Activated B cell treated with CpG ODN at 0.5 μM for 24 hours (primary cell): ENCODE data around the gene SH3RF3. TPM values are rescaled to one million over a fixed set of nuclear protein-coding genes. Genes with fewer than 3 reads are reported as not detected.

Source experiments
- ATAC-seq: fragments of 200-7000 bp; cut with Tn5 transposase; one replicate; pipeline ENCODE4 v1.10.0; 2021; ENCODE audit warnings: low read depth, mild to moderate bottlenecking, moderate library complexity
- CTCF ChIA-PET: fragments of 350-600 bp; sonication (Branson Sonifier 250); formaldehyde crosslinking; loops from one replicate; lab custom pipeline; 2021; ENCODE audit warnings: antibody characterized with exemption; lab: Charles Lee
- POLR2A ChIA-PET: fragments of 350-600 bp; sonication (Branson Sonifier 250); formaldehyde crosslinking; loops from one replicate; lab custom pipeline; 2021; ENCODE audit warnings: antibody characterized with exemption; lab: Charles Lee
- DNase-seq: peaks from one replicate; pipeline ENCODE4 v3.0.0; 2022
- H3K27ac Mint-ChIP-seq: one replicate; pipeline ENCODE4 v1.8.0; 2020; ENCODE audit warnings: mixed read lengths
- H3K27me3 Mint-ChIP-seq: one replicate; pipeline ENCODE4 v1.8.0; 2021; ENCODE audit warnings: mixed read lengths
- H3K36me3 Mint-ChIP-seq: one replicate; pipeline ENCODE4 v1.8.0; 2021; ENCODE audit warnings: low read depth, mixed read lengths
- H3K4me1 Mint-ChIP-seq: one replicate; pipeline ENCODE4 v1.8.0; 2021; ENCODE audit warnings: mixed read lengths
- H3K4me3 Mint-ChIP-seq: one replicate; pipeline ENCODE4 v1.8.0; 2020; ENCODE audit warnings: mild to moderate bottlenecking, mixed read lengths
- H3K9me3 Mint-ChIP-seq: one replicate; pipeline ENCODE4 v1.8.0; 2020; ENCODE audit warnings: mixed read lengths
- intact Hi-C: fragments of 100-400 bp; cut with micrococcal nuclease; formaldehyde crosslinking; loops from one replicate; pipeline ENCODE4 v1.15.1; 2024
- total RNA-seq: library from RNA; stranded (reverse); gene quantifications from 2 replicates; pipeline ENCODE4 v1.2.3, GENCODE V29; 2022
- TF ChIP-seq, protein P1 (sequence below): fragments of 200-600 bp; IDR thresholded peaks from one replicate; pipeline ENCODE4 v1.8.0; 2022; ENCODE audit warnings: antibody characterized with exemption, mild to moderate bottlenecking

Gene SH3RF3
- total RNA-seq, 1 donor from 2014 or later: 0.09 TPM

DNA sequence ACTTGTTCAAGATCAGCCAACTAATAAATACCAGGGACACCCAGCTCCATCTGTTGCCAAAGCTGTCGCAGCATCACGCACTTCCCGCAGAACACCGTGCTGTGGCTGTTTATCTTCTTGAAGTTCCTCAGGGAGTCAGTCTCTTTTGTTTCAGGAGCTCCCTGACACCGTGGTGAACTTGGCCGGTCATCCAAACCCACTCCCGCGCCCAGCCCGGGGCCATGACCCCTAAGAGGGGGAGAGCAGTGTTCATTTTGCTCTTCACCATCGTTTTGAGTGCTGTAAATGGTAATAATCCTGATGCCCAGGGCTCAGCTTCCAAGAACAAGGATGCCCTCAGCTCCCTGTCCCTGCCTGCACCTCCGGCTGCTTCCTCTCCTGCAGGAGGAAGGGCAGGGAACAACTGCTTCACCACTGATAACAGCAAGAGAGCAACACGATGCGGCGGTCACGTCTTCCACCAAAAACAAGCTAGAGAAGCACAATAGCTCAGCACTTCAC is 353.4 kb downstream of the SH3RF3 start:
- Mint-ChIP-seq H3K27me3 (peaks cover 8% of the 10 kb centered on the region), H3K4me1 (no peaks in the 10 kb centered on the region), H3K27ac (no peak overlapping the region), H3K9me3 (no peaks in the 10 kb centered on the region), H3K36me3 (no peaks in the 10 kb centered on the region), H3K4me3 (no peak overlapping the region)
- no peak for DNase-seq
- ATAC-seq: no peak
- TF ChIP-seq, protein P1, sequence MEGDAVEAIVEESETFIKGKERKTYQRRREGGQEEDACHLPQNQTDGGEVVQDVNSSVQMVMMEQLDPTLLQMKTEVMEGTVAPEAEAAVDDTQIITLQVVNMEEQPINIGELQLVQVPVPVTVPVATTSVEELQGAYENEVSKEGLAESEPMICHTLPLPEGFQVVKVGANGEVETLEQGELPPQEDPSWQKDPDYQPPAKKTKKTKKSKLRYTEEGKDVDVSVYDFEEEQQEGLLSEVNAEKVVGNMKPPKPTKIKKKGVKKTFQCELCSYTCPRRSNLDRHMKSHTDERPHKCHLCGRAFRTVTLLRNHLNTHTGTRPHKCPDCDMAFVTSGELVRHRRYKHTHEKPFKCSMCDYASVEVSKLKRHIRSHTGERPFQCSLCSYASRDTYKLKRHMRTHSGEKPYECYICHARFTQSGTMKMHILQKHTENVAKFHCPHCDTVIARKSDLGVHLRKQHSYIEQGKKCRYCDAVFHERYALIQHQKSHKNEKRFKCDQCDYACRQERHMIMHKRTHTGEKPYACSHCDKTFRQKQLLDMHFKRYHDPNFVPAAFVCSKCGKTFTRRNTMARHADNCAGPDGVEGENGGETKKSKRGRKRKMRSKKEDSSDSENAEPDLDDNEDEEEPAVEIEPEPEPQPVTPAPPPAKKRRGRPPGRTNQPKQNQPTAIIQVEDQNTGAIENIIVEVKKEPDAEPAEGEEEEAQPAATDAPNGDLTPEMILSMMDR: no peak
- ChIA-PET POLR2A (no interaction called here), CTCF (no interaction called here)
- intact Hi-C loops: no loop called here

DNA sequence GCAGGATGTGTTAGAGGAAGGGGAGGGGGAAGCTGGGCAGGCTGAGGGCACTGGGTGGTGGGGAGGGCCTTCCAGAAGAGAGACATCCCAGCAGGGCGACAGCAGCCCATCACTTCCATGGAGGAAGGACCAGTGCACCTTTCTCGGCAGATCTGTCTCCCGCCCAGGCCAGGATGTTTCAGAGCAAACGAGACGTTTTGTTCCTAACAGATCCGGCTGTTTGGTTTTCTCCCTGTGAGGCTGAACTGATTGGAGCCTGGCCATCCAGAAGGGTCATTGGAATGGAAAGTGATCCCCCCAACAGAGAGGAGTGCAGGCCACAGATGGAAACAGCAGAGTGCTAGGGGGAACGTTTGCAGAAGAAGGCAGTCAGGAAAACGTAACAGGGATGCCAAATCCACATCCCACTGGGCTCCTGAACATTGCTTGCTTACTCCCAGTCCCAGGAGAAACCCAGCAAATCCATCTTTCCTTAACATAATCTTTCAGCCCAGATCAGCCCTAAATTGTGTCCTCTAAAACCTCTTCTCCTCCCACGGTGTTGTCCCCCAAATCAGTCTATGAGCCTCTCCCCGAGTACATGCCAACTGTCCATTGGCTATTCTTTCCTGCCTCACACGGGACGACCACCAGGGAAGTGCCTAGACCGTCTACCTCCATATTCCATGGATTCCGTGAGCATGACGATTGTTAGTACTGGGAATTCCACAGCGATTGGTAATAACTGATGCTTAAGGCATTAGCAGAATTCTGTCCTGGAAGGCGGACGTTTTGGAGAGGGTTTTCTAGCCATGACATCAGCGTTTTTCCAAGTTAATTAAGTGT is 357.9 kb downstream of the SH3RF3 start:
- TF ChIP-seq, protein P1: no peak
- Mint-ChIP-seq H3K4me1 (no peaks in the 10 kb centered on the region), H3K4me3 (no peak overlapping the region), H3K27me3 (peaks cover 3% of the 10 kb centered on the region), H3K9me3 (no peaks in the 10 kb centered on the region), H3K27ac (no peak overlapping the region), H3K36me3 (no peaks in the 10 kb centered on the region)
- ChIA-PET POLR2A (no interaction called here), CTCF (interaction anchor here (0.6 kb wide), 1 partner anchor 323 kb away, joined by 3 read pairs; no protein-coding TSS in a partner anchor)
- DNase-seq: no peak
- intact Hi-C loops: no loop called here
- no peak for ATAC-seq

DNA sequence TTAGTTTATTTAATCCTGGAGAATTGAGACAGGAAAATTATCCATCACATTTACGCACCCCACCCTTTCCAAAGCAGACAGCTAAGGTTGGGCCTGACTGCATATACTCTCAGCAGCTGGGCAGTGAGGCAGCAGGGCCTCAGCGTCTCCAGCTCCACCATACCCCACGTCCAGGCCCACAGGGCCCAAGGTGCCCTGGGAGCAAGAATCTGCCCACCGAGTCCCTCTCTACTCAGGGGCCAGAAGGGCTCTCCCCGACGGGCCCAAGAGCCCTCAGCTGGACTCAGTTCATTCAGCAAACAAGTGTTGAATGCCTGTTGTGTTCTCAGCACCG is 358.5 kb downstream of the SH3RF3 start:
- no peak for ATAC-seq
- CTCF ChIA-PET: interaction anchor here (0.6 kb wide), 1 partner anchor 323 kb away, joined by 3 read pairs; no protein-coding TSS in a partner anchor
- no peaks in the 10 kb centered on the region for H3K36me3 Mint-ChIP-seq
- no peak overlapping the region for H3K4me3 Mint-ChIP-seq
- H3K27me3 Mint-ChIP-seq: peaks cover 3% of the 10 kb centered on the region
- no peaks in the 10 kb centered on the region for H3K4me1 Mint-ChIP-seq
- intact Hi-C loops: no loop called here
- no peak overlapping the region for H3K27ac Mint-ChIP-seq
- no peaks in the 10 kb centered on the region for H3K9me3 Mint-ChIP-seq
- POLR2A ChIA-PET: no interaction called here
- TF ChIP-seq, protein P1: no peak
- DNase-seq: no peak

DNA sequence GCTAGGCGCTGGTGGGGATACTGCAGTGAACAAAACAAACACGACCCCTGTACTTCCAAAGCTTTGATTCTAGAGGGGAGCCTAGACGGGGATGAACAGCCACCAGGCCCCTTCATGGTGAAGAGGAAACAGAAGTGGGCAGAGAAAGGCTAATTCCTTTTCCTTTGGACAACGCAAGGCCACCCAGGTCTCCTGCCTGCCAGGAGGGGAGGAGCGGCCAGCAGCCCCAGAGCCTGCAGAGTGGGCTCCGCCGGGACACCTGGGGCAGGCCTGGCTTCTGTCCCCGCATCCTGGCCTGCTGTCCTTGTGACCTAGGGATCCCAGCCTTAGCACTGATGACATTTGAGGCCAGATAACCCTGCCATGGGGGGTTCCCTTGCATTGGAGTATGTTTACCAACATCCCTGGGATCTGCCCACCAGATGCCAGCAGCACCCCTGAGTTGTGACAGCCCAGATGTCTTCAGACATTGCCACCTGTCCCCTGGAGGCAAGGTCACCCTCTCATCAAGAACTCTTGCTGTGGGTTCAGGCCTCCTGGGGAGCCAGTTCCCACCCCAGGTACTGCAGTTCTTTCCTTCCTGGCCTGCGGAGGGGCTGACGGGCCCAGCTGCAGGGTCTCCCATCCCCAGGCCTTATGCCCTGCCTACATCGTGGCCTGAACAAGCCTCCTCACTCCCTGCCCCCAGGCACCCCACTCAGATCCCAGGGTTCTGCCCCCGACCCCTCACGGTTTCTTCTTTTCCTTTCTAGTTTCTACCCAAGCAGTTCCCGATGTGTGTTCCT is 359.1 kb downstream of the SH3RF3 start:
- Mint-ChIP-seq H3K36me3 (no peaks in the 10 kb centered on the region), H3K4me1 (no peaks in the 10 kb centered on the region), H3K27me3 (peaks cover 3% of the 10 kb centered on the region), H3K4me3 (no peak overlapping the region), H3K27ac (no peak overlapping the region), H3K9me3 (no peaks in the 10 kb centered on the region)
- CTCF ChIA-PET: interaction anchor here (0.6 kb wide), 1 partner anchor 324 kb away, joined by 3 read pairs; no protein-coding TSS in a partner anchor
- no peak for ATAC-seq
- POLR2A ChIA-PET: no interaction called here
- DNase-seq: no peak
- intact Hi-C loops: no loop called here
- TF ChIP-seq, protein P1: no peak

DNA sequence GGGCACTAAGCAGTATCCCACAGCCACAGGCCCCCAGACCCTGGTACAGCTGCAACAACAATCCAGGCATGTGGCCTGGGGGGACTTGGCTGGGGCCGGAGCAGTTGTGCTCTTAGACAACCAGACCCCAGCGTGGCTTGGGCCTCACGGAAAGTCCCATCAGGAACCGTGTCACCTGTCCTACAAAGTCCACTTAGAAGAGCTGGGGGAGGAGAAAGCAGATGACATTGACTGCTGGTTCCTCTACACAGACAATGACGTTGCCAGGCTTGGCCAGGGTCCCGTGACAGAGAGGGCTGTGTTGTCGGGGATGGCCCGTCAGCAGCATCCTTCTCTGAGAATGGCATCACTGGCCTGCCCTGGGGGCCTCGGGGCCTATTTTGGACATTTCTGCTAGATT is 360.3 kb downstream of the SH3RF3 start:
- peaks cover 2% of the 10 kb centered on the region for H3K27me3 Mint-ChIP-seq
- POLR2A ChIA-PET: no interaction called here
- TF ChIP-seq, protein P1: no peak

More for the DNA sequence above, 360.3 kb downstream of the SH3RF3 start:
- Mint-ChIP-seq H3K4me1 (no peaks in the 10 kb centered on the region), H3K27ac (no peak overlapping the region), H3K36me3 (no peaks in the 10 kb centered on the region), H3K4me3 (no peak overlapping the region), H3K9me3 (no peaks in the 10 kb centered on the region)
- CTCF ChIA-PET: no interaction called here
- DNase-seq: no peak
- intact Hi-C loops: no loop called here
- no peak for ATAC-seq
